Measurements from ENCODE around the gene PRKCB. TPM values are rescaled to one million over a fixed set of nuclear protein-coding genes. Genes with fewer than 3 reads are reported as not detected.

The PRKCB gene
- total RNA-seq, 4 donors from 2014 or later: 0.29 to 9.5 (median 2.9) TPM

DNA sequence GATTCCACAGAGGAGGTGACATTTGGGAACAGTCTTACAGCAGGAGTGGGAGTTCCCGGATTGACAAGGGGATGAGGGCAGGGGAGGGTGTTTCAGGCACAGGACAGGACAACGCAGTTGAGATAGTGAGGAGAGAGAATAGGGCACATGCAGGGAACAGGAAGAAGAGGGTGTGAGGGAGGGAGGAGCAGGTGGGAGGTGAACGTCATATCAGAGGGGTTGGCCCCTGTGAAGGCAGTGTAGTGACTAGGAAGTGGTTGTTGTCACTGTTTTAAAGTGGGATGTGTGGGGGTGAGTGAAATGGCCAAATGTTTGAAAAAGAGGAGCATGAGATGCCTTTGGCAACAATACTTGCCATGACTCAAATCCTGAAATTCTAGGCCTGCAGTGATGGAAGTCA, 12.2 kb downstream of the PRKCB start:
- Histone ChIP-seq H3K4me1 (no peaks in the 10 kb centered on the region), H3K36me3 (no peaks in the 10 kb centered on the region), H3K27me3 (no peaks in the 10 kb centered on the region), H3K4me3 (no peak overlapping the region), H3K9me3 (no peaks in the 10 kb centered on the region), H3K27ac (no peak overlapping the region)
- intact Hi-C loops (cut with DNase I; ENCODE audit: low total_unique reads): no loop called here
- no peak for DNase-seq
- TF ChIP-seq, protein P1, sequence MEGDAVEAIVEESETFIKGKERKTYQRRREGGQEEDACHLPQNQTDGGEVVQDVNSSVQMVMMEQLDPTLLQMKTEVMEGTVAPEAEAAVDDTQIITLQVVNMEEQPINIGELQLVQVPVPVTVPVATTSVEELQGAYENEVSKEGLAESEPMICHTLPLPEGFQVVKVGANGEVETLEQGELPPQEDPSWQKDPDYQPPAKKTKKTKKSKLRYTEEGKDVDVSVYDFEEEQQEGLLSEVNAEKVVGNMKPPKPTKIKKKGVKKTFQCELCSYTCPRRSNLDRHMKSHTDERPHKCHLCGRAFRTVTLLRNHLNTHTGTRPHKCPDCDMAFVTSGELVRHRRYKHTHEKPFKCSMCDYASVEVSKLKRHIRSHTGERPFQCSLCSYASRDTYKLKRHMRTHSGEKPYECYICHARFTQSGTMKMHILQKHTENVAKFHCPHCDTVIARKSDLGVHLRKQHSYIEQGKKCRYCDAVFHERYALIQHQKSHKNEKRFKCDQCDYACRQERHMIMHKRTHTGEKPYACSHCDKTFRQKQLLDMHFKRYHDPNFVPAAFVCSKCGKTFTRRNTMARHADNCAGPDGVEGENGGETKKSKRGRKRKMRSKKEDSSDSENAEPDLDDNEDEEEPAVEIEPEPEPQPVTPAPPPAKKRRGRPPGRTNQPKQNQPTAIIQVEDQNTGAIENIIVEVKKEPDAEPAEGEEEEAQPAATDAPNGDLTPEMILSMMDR (IDR thresholded peaks at IDR 0.05): no peak
- TF ChIP-seq POLR2A (IDR thresholded peaks at IDR 0.05): no peak

DNA sequence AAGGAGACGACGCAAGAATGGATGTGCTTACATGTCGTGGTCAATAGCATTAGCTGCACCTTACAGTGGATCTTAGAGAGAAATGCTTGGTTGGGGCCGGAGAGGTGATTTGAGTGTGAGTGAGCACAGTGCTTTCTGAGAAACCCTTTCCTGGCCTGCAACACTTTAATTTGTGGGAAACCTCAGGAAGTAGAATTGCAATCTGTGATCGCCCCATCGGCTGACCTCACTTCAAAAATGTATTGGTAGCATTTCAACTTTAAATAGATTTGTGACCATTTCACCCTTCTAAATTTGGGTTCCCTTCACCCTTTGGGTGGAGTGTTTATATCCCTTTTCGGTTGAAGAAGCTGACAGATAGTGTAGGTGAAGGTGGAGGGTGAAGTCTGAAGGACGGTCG, 13.2 kb downstream of the PRKCB start:
- no peak for DNase-seq
- TF ChIP-seq, protein P1 (IDR thresholded peaks at IDR 0.05): no peak
- TF ChIP-seq POLR2A (IDR thresholded peaks at IDR 0.05): no peak
- no peaks in the 10 kb centered on the region for H3K36me3 ChIP-seq
- H3K4me3 ChIP-seq: no peak overlapping the region
- H3K27me3 ChIP-seq: no peaks in the 10 kb centered on the region
- H3K27ac ChIP-seq: no peak overlapping the region
- H3K9me3 ChIP-seq: no peaks in the 10 kb centered on the region
- H3K4me1 ChIP-seq: no peaks in the 10 kb centered on the region
- intact Hi-C loops (cut with DNase I; ENCODE audit: low total_unique reads): no loop called here

DNA sequence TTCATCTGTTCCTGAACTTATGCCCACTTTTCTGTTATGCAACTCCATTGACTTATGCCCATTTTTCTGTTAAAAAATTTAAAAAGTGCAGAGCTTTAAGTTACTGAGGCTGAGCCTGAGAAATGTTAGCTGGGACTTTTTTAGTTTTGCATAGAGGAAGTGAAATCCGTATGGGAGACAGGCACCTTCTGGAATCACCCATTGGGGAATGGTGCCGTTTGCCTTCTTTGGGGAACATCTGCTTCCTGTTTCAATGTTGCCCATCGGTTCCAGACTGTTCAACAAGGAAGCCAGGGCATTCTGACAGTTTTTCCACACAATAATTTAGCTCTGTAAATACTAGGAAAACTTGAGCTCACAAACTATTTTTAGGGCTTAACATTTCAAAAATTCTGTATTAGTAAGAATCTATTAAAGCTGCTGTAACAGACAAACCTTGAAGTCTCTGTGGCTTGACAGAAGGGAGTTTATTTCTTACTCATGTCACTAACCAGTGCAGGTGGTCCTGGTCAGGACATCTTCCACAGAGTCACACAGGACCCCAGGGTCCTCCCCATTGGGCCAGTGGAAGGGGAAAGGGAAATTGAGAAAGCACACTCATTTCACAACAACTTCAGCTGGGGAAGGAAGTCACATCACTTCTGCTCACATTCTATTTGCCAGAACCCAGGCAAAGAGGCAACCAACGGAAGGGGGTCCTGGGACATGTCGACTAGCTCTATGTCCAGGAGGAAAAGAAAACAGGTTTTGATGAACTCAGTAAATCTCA, 17.2 kb downstream of the PRKCB start:
- Histone ChIP-seq H3K27ac (no peak overlapping the region), H3K4me1 (no peaks in the 10 kb centered on the region), H3K4me3 (no peak overlapping the region), H3K27me3 (no peaks in the 10 kb centered on the region), H3K9me3 (no peaks in the 10 kb centered on the region), H3K36me3 (no peaks in the 10 kb centered on the region)
- TF ChIP-seq POLR2A (IDR thresholded peaks at IDR 0.05): no peak
- TF ChIP-seq, protein P1 (IDR thresholded peaks at IDR 0.05): no peak
- intact Hi-C loops (cut with DNase I; ENCODE audit: low total_unique reads): no loop called here
- DNase-seq: no peak

DNA sequence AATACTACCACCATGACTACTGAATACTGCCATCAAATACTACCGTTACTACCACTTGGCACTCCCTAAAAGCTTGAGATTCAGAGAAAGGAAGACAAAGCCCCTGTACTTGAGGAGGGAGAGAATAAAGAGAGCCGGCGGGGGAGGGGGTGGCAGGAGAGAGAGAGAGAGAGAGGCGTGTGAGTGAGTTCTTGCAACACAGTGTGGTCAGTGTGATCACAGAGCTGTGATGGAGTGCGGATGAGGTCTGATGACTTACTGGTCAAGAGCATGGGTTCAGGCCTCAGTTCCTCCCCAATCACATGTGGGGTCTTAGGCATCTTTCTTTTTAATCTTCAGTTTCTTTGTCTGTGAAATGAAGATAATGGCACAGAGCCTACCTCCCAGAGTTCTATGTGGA, 19.2 kb downstream of the PRKCB start:
- no peak for DNase-seq
- Histone ChIP-seq H3K36me3 (no peaks in the 10 kb centered on the region), H3K9me3 (no peaks in the 10 kb centered on the region), H3K27ac (no peak overlapping the region), H3K4me3 (no peak overlapping the region), H3K27me3 (no peaks in the 10 kb centered on the region), H3K4me1 (no peaks in the 10 kb centered on the region)
- intact Hi-C loops (cut with DNase I; ENCODE audit: low total_unique reads): no loop called here
- TF ChIP-seq, protein P1 (IDR thresholded peaks at IDR 0.05): no peak
- TF ChIP-seq POLR2A (IDR thresholded peaks at IDR 0.05): no peak

DNA sequence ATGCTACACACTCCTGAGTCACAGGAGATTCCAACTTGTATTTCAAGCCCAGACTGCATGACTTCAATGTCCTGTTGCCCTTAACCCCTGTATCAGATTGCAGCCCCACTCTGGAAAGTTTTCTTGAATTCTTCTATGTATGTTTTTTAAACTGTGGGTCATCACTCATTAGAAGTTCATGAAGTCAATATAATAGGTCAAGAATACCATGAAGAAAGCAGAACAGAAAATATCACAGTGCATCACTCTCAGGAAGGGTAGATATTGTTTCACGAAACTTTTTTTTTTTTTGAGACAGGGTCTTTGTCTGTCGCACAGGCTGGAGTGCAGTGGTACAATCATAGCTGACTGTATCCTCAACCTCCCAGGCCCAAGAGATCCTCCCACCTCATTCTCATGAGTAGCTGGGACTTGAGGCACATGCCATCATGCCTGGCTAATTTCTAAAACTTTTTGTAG, 20.5 kb downstream of the PRKCB start:
- intact Hi-C loops (cut with DNase I; ENCODE audit: low total_unique reads): no loop called here
- H3K4me1 ChIP-seq: no peaks in the 10 kb centered on the region
- no peak overlapping the region for H3K27ac ChIP-seq
- no peaks in the 10 kb centered on the region for H3K9me3 ChIP-seq
- H3K4me3 ChIP-seq: no peak overlapping the region
- H3K36me3 ChIP-seq: no peaks in the 10 kb centered on the region
- no peaks in the 10 kb centered on the region for H3K27me3 ChIP-seq
- TF ChIP-seq, protein P1 (IDR thresholded peaks at IDR 0.05): no peak
- no peak for TF ChIP-seq POLR2A (IDR thresholded peaks at IDR 0.05)
- DNase-seq: no peak
